ENCODE results near the gene GRIK5.

The GRIK5 gene

GRCh38 chr19:42040031-42040430 lies 30.0 kb downstream of the GRIK5 start:
- H3K9me3 ChIP-seq (ENCODE audit: control insufficient read depth, insufficient read depth, low read length) = no peaks in the 10 kb centered on the region
- H3F3A ChIP-seq (ENCODE audit: control insufficient read depth, insufficient read depth) = no peaks in the 10 kb centered on the region
- H3K36me3 ChIP-seq (ENCODE audit: control insufficient read depth, low read length) = no peaks in the 10 kb centered on the region
- H3K79me2 ChIP-seq (ENCODE audit: control insufficient read depth, low read length) = no peaks in the 10 kb centered on the region
- H3K9me2 ChIP-seq (replicated peaks; ENCODE audit: control insufficient read depth, low read length) = no peaks in the 10 kb centered on the region
- no peaks in the 10 kb centered on the region for H3K27me3 ChIP-seq (ENCODE audit: control insufficient read depth, low read length)
- TF ChIP-seq CTCF (IDR thresholded peaks at IDR 0.05; ENCODE audit: low read depth, low read length, poor library complexity, severe bottlenecking) (no peak), EZH2phosphoT487 (IDR thresholded peaks at IDR 0.05; ENCODE audit: borderline replicate concordance, low read length) (no peak)
- no peak overlapping the region for H3K4me3 ChIP-seq (ENCODE audit: low read length)
- no peaks in the 10 kb centered on the region for H4K20me1 ChIP-seq (ENCODE audit: control insufficient read depth, insufficient read depth, low read depth, low read length)
- H3K27ac ChIP-seq (ENCODE audit: low read depth, low read length) = no peak overlapping the region
- peaks cover 1% of the 10 kb centered on the region; the same call in 1 of the 2 replicates for H3K4me1 ChIP-seq (ENCODE audit: control insufficient read depth, low read length)
- no peak overlapping the region for H3K4me2 ChIP-seq (ENCODE audit: low read length)

- no peak for TF ChIP-seq EZH2phosphoT487 (IDR thresholded peaks at IDR 0.05; ENCODE audit: borderline replicate concordance, low read length)
- no peak for TF ChIP-seq CTCF (IDR thresholded peaks at IDR 0.05; ENCODE audit: low read depth, low read length, poor library complexity, severe bottlenecking)
- H3K4me3 ChIP-seq (ENCODE audit: low read length) = no peak overlapping the region
- peaks cover 8% of the 10 kb centered on the region for H3K4me1 ChIP-seq (ENCODE audit: control insufficient read depth, low read length)
- H3K4me2 ChIP-seq (ENCODE audit: low read length) = no peak overlapping the region
- H3K27me3 ChIP-seq (ENCODE audit: control insufficient read depth, low read length) = no peaks in the 10 kb centered on the region
- no peaks in the 10 kb centered on the region for H3K79me2 ChIP-seq (ENCODE audit: control insufficient read depth, low read length)
- H3F3A ChIP-seq (ENCODE audit: control insufficient read depth, insufficient read depth) = no peaks in the 10 kb centered on the region
- H4K20me1 ChIP-seq (ENCODE audit: control insufficient read depth, insufficient read depth, low read depth, low read length) = no peaks in the 10 kb centered on the region
- no peaks in the 10 kb centered on the region for H3K9me2 ChIP-seq (replicated peaks; ENCODE audit: control insufficient read depth, low read length)
- H3K27ac ChIP-seq (ENCODE audit: low read depth, low read length) = no peak overlapping the region
- H3K36me3 ChIP-seq (ENCODE audit: control insufficient read depth, low read length) = no peaks in the 10 kb centered on the region
- no peaks in the 10 kb centered on the region for H3K9me3 ChIP-seq (ENCODE audit: control insufficient read depth, insufficient read depth, low read length)
Observed at GRCh38 chr19:42038666-42039065, 31.3 kb downstream of the GRIK5 start.

DNA sequence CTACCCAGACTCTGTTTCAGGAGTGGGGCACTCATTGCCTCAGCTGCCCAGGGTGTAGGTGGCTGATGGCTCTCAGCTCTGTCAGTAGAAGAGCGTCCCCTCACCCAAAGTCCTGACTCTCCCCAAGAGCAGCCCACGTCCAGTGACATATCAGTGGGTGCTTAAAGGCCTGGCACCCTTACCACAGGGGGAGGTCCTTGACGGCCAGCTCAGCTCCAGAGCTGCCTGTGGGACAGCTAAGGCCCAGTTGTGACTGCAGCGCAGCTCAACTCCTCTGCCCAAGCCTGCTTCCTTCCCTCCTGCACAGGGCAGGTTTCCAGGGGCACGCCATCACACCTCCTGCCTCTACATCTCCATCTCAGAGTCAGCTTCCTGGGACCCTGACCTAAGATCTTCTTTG lies 32.4 kb downstream of the GRIK5 start:
- peaks cover 8% of the 10 kb centered on the region for H3K4me1 ChIP-seq (ENCODE audit: control insufficient read depth, low read length)
- no peaks in the 10 kb centered on the region for H4K20me1 ChIP-seq (ENCODE audit: control insufficient read depth, insufficient read depth, low read depth, low read length)
- TF ChIP-seq CTCF (IDR thresholded peaks at IDR 0.05; ENCODE audit: low read depth, low read length, poor library complexity, severe bottlenecking) = no peak
- TF ChIP-seq EZH2phosphoT487 (IDR thresholded peaks at IDR 0.05; ENCODE audit: borderline replicate concordance, low read length) = no peak
- H3K36me3 ChIP-seq (ENCODE audit: control insufficient read depth, low read length) = no peaks in the 10 kb centered on the region
- no peaks in the 10 kb centered on the region for H3F3A ChIP-seq (ENCODE audit: control insufficient read depth, insufficient read depth)
- no peaks in the 10 kb centered on the region for H3K9me2 ChIP-seq (replicated peaks; ENCODE audit: control insufficient read depth, low read length)
- no peak overlapping the region for H3K27ac ChIP-seq (ENCODE audit: low read depth, low read length)
- H3K4me2 ChIP-seq (ENCODE audit: low read length) = no peak overlapping the region
- H3K79me2 ChIP-seq (ENCODE audit: control insufficient read depth, low read length) = no peaks in the 10 kb centered on the region
- no peak overlapping the region for H3K4me3 ChIP-seq (ENCODE audit: low read length)
- no peaks in the 10 kb centered on the region for H3K9me3 ChIP-seq (ENCODE audit: control insufficient read depth, insufficient read depth, low read length)
- peaks cover under 1% of the 10 kb centered on the region; the same call in 1 of the 2 replicates for H3K27me3 ChIP-seq (ENCODE audit: control insufficient read depth, low read length)

Data from DOHH2 (cell line).